Panc1 (cell line): ENCODE data around the gene CREB3L2. TPM values are rescaled to one million over a fixed set of nuclear protein-coding genes. Genes with fewer than 3 reads are reported as not detected.

ENCODE experiments used
- ATAC-seq: fragments of 200-7000 bp; cut with Tn5 transposase; 2 replicates; pipeline ENCODE4 v1.9.1; 2020; ENCODE audit warnings: mild to moderate bottlenecking, moderate library complexity
- BruUV-seq: library from RNA; stranded (reverse); fragments of 400-500 nt; replicated peaks from 2 replicates; lab custom pipeline; 2021; lab: Mats Ljungman, UMichigan
- CTCF ChIA-PET: fragments of 300-600 bp; sonication (Branson Sonifier 250); formaldehyde crosslinking; loops from one replicate; lab custom pipeline; 2022; ENCODE audit warnings: antibody characterized with exemption; lab: Charles Lee
- POLR2A ChIA-PET: fragments of 300-600 bp; sonication (Branson Sonifier 250); formaldehyde crosslinking; loops from one replicate; lab custom pipeline; 2022; ENCODE audit warnings: antibody characterized with exemption; lab: Charles Lee
- DNase-seq: peaks from one replicate; pipeline ENCODE4 v3.0.0-alpha.2; 2010; ENCODE audit warnings: low read depth, low spot score
- H3K27ac ChIP-seq: 2 replicates; pipeline ENCODE4 v1.5.1; 2011; ENCODE audit warnings: mild to moderate bottlenecking, low read length, inconsistent platforms
- H3K27me3 ChIP-seq: fragments of 200-500 bp; sonication (Bioruptor generic); 2 replicates; pipeline ENCODE4 v1.6.0; 2014; ENCODE audit warnings: low read length, inconsistent platforms; ENCODE audit not compliant: control insufficient read depth, insufficient read depth
- H3K36me3 ChIP-seq: fragments of 200-500 bp; sonication (Bioruptor generic); 2 replicates; pipeline ENCODE4 v1.5.1; 2014; ENCODE audit warnings: inconsistent platforms, mild to moderate bottlenecking, low read length, moderate library complexity; ENCODE audit not compliant: control insufficient read depth, insufficient read depth
- H3K4me1 ChIP-seq: 2 replicates; pipeline ENCODE4 v1.5.1; 2011; ENCODE audit warnings: inconsistent platforms, mild to moderate bottlenecking, low read length, moderate library complexity; ENCODE audit not compliant: control insufficient read depth, insufficient read depth
- H3K4me3 ChIP-seq, 2 experiments: 2 replicates each; pipeline ENCODE4 v1.5.1; 2011 to 2012; ENCODE audit warnings: low read depth in 2 of 2, low read length in 2 of 2, mild to moderate bottlenecking in 2 of 2, inconsistent platforms in 1 of 2, moderate library complexity in 1 of 2
- H3K9me3 ChIP-seq: fragments of 200-500 bp; sonication (Bioruptor generic); 2 replicates; pipeline ENCODE4 v1.5.1; 2014; ENCODE audit warnings: low read depth, mild to moderate bottlenecking, inconsistent platforms, low read length, moderate library complexity; ENCODE audit not compliant: control insufficient read depth, insufficient read depth
- POLR2AphosphoS5 ChIP-seq: IDR thresholded peaks from 2 replicates; pipeline ENCODE4 v1.6.1; 2012; ENCODE audit warnings: mild to moderate bottlenecking, low read depth, low read length, moderate library complexity
- SIN3A ChIP-seq: IDR thresholded peaks from 2 replicates; pipeline ENCODE4 v1.6.1; 2012; ENCODE audit warnings: low read depth, mild to moderate bottlenecking, low read length, moderate library complexity, borderline replicate concordance; ENCODE audit not compliant: insufficient read depth
- TCF7L2 ChIP-seq: IDR thresholded peaks from 2 replicates; pipeline ENCODE4 v1.6.1; 2011; ENCODE audit warnings: mild to moderate bottlenecking, low read depth, low read length, inconsistent platforms
- in situ Hi-C: cut with HindIII; loops from 2 replicates; pipeline ENCODE4 v1.10.0; 2016; ENCODE audit warnings: low sequenced_read_pairs, low pct_unique_long_range_greater_than_20kb
- intact Hi-C: fragments of 100-400 bp; cut with micrococcal nuclease; formaldehyde crosslinking; loops from one replicate; pipeline ENCODE4 v1.10.0; 2022; ENCODE audit not compliant: unreplicated experiment
- total RNA-seq: library from RNA; stranded (reverse); gene quantifications from one replicate; pipeline ENCODE4 v1.2.1, GENCODE V29; 2021; ENCODE audit not compliant: unreplicated experiment
- TF ChIP-seq, protein P1 (sequence below), 2 experiments: IDR thresholded peaks; 2 replicates each; pipeline ENCODE4 v1.6.1; 2011 to 2012; ENCODE audit warnings: low read depth in 2 of 2, control low read depth in 1 of 2, low read length in 1 of 2, mild to moderate bottlenecking in 1 of 2, moderate library complexity in 1 of 2; ENCODE audit not compliant: insufficient read depth in 1 of 2
- TF ChIP-seq, protein P2 (sequence below): fragments of 450-650 bp; IDR thresholded peaks from 2 replicates; pipeline ENCODE4 v1.5.1; 2017; ENCODE audit warnings: mild to moderate bottlenecking

Gene CREB3L2
- total RNA-seq, 1 experiment from 2014 or later: 22.7 TPM

DNA sequence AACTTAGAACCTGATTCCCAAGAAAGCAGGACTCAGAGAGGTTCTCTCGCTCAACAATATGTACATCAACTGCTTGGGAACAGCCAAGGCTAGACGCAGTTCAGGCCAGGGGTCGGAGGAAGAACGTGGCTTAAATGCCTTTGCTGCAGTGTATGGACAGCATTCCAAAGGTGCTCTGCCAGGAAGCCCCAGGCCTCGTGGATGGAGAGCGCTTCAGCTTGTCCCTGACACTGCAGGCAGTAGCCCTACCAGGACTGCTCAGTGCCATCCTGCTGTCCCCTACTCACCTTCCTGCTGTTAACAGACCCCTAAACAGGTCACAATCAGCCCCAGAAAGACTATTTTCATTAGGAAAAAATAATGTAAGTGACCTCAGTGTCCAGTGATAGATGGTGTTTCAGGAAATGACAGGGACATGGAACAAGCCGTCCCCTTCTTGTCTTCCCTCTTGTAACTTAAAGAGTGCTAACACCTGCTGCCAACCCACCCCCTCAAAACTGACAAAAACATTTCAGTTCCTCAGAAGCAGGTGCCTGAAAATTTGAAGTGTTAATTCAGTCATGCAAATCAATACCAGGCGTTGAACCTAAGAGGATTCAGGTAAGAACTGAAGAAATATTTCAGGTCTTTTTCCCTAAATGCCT lies 16.5 kb downstream of the CREB3L2 start:
- DNase-seq: no peak
- in situ Hi-C loops: no loop called here
- TF ChIP-seq, protein P1, sequence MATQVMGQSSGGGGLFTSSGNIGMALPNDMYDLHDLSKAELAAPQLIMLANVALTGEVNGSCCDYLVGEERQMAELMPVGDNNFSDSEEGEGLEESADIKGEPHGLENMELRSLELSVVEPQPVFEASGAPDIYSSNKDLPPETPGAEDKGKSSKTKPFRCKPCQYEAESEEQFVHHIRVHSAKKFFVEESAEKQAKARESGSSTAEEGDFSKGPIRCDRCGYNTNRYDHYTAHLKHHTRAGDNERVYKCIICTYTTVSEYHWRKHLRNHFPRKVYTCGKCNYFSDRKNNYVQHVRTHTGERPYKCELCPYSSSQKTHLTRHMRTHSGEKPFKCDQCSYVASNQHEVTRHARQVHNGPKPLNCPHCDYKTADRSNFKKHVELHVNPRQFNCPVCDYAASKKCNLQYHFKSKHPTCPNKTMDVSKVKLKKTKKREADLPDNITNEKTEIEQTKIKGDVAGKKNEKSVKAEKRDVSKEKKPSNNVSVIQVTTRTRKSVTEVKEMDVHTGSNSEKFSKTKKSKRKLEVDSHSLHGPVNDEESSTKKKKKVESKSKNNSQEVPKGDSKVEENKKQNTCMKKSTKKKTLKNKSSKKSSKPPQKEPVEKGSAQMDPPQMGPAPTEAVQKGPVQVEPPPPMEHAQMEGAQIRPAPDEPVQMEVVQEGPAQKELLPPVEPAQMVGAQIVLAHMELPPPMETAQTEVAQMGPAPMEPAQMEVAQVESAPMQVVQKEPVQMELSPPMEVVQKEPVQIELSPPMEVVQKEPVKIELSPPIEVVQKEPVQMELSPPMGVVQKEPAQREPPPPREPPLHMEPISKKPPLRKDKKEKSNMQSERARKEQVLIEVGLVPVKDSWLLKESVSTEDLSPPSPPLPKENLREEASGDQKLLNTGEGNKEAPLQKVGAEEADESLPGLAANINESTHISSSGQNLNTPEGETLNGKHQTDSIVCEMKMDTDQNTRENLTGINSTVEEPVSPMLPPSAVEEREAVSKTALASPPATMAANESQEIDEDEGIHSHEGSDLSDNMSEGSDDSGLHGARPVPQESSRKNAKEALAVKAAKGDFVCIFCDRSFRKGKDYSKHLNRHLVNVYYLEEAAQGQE (IDR thresholded peaks at IDR 0.05; ENCODE audit: insufficient read depth in 1 of 2, low read depth in 2 of 2, low read length in 1 of 2): no peak
- TF ChIP-seq, protein P2, sequence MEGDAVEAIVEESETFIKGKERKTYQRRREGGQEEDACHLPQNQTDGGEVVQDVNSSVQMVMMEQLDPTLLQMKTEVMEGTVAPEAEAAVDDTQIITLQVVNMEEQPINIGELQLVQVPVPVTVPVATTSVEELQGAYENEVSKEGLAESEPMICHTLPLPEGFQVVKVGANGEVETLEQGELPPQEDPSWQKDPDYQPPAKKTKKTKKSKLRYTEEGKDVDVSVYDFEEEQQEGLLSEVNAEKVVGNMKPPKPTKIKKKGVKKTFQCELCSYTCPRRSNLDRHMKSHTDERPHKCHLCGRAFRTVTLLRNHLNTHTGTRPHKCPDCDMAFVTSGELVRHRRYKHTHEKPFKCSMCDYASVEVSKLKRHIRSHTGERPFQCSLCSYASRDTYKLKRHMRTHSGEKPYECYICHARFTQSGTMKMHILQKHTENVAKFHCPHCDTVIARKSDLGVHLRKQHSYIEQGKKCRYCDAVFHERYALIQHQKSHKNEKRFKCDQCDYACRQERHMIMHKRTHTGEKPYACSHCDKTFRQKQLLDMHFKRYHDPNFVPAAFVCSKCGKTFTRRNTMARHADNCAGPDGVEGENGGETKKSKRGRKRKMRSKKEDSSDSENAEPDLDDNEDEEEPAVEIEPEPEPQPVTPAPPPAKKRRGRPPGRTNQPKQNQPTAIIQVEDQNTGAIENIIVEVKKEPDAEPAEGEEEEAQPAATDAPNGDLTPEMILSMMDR: no peak
- no peak for TF ChIP-seq TCF7L2
- no peak for TF ChIP-seq SIN3A
- TF ChIP-seq POLR2AphosphoS5: no peak
- no peaks in the 10 kb centered on the region for H3K4me1 ChIP-seq
- no peaks in the 10 kb centered on the region for H3K9me3 ChIP-seq
- no peaks in the 10 kb centered on the region for H3K27me3 ChIP-seq
- intact Hi-C loops: no loop called here
- no peak for ATAC-seq
- POLR2A ChIA-PET: no interaction called here
- no TSS peak for BruUV-seq
- no peak overlapping the region for H3K27ac ChIP-seq
- CTCF ChIA-PET: no interaction called here
- no peaks in the 10 kb centered on the region for H3K36me3 ChIP-seq
- no peak overlapping the region for H3K4me3 ChIP-seq

DNA sequence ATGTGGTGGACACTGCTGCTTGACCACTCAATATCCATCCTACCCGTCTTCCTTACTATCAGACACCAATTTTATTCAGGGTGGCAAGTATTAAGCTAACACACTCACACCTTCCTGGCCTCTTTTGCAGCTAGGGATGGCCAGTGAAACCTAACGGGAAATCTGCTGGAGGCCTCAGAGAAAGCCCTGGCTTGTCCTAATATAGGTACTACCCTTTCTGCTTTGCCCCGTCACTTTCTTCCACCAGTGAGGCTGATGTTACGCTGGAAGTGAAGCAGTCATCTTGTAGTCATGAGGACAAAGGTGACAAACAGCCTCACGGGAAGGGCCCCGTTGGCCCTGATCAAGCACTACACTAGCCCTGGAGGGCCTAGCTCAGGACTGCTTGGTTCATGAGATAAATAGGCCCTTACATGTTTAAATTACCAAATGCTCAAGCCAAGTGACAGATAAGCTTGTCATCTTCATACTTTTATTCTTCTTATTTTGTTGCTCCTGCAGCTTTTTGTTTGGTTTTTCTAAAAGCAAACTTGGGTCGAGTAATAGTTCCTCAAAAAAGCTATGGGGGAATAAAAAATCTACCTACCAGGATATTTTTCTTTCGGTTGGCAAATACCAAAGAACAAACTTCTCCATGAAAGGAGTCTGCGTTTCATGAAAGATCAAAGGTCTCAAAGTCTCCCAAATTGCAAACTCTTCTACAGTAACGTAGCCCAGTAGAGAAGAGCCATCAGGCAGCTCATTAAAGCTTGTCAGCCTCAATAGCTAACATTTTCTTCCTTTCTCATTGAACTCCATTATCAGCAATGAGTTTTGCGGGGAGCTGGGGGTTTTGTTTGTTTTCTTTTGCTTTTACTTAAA lies 17.5 kb downstream of the CREB3L2 start:
- ATAC-seq (no peak), DNase-seq (no peak)
- no peaks in the 10 kb centered on the region for H3K4me1 ChIP-seq
- in situ Hi-C loops (no loop called here), intact Hi-C loops (no loop called here)
- no peaks in the 10 kb centered on the region for H3K27me3 ChIP-seq
- ChIA-PET POLR2A (no interaction called here), CTCF (no interaction called here)
- H3K27ac ChIP-seq: no peak overlapping the region
- TF ChIP-seq, protein P2: no peak
- no peak for TF ChIP-seq POLR2AphosphoS5
- no peak overlapping the region for H3K4me3 ChIP-seq
- no peaks in the 10 kb centered on the region for H3K36me3 ChIP-seq
- BruUV-seq: no TSS peak
- H3K9me3 ChIP-seq: no peaks in the 10 kb centered on the region
